Loucy (cell line): ENCODE results near the gene IL3RA.
"Not testable (repeated sequence)": the region's sequence is repeated elsewhere in the genome, so short reads cannot be mapped to it uniquely, and the experiment has no call there.

Source experiments
- H2AFZ ChIP-seq: fragments of 200-600 bp; sonication (generic); 2 replicates; pipeline ENCODE4 v1.6.0; 2016; ENCODE audit warnings: antibody characterized with exemption, mild to moderate bottlenecking, low read length, moderate library complexity
- H3F3A ChIP-seq: fragments of 200-600 bp; 2 replicates; pipeline ENCODE4 v1.6.0; 2016; ENCODE audit warnings: antibody characterized with exemption, low read depth, mild to moderate bottlenecking
- H3K27me3 ChIP-seq: fragments of 200-600 bp; sonication (generic); 2 replicates; pipeline ENCODE4 v1.6.1; 2014; ENCODE audit warnings: low read length, mild to moderate bottlenecking; ENCODE audit not compliant: insufficient read depth, poor library complexity, severe bottlenecking
- H3K36me3 ChIP-seq: fragments of 200-600 bp; sonication (generic); 2 replicates; pipeline ENCODE4 v1.6.1; 2016; ENCODE audit warnings: low read length; ENCODE audit not compliant: insufficient read depth
- H3K4me1 ChIP-seq: fragments of 200-600 bp; sonication (generic); 2 replicates; pipeline ENCODE4 v1.5.1; 2014; ENCODE audit warnings: low read length, mild to moderate bottlenecking; ENCODE audit not compliant: insufficient read depth, poor library complexity, severe bottlenecking
- H3K4me2 ChIP-seq: fragments of 200-600 bp; sonication (generic); 2 replicates; pipeline ENCODE4 v1.6.0; 2014; ENCODE audit warnings: antibody characterized with exemption, low read length, low read depth, mild to moderate bottlenecking; ENCODE audit not compliant: poor library complexity, severe bottlenecking
- H3K4me3 ChIP-seq: fragments of 200-600 bp; sonication (generic); 2 replicates; pipeline ENCODE4 v1.5.1; 2014; ENCODE audit warnings: low read length, mild to moderate bottlenecking, mixed read lengths; ENCODE audit not compliant: poor library complexity, severe bottlenecking
- H3K79me2 ChIP-seq: fragments of 200-600 bp; sonication (generic); 2 replicates; pipeline ENCODE4 v1.6.1; 2014; ENCODE audit warnings: low read length; ENCODE audit not compliant: insufficient read depth
- H3K9ac ChIP-seq: fragments of 200-600 bp; sonication (generic); 2 replicates; pipeline ENCODE4 v1.6.0; 2014; ENCODE audit warnings: mild to moderate bottlenecking, low read depth, low read length, moderate library complexity; ENCODE audit not compliant: poor library complexity, severe bottlenecking
- H3K9me2 ChIP-seq: fragments of 200-600 bp; sonication (generic); replicated peaks from 2 replicates; pipeline ENCODE4 v1.6.1; 2016; ENCODE audit warnings: low read depth, low read length, mixed read lengths
- H3K9me3 ChIP-seq: fragments of 200-600 bp; sonication (generic); 2 replicates; pipeline ENCODE4 v1.6.1; 2014; ENCODE audit warnings: mild to moderate bottlenecking, antibody characterized with exemption, low read length, low read depth; ENCODE audit not compliant: insufficient read depth
- H4K20me1 ChIP-seq: fragments of 200-600 bp; sonication (generic); 2 replicates; pipeline ENCODE4 v1.6.0; 2014; ENCODE audit warnings: antibody characterized with exemption, low read length, mild to moderate bottlenecking; ENCODE audit not compliant: insufficient read depth, poor library complexity, severe bottlenecking
- EZH2phosphoT487 ChIP-seq: fragments of 200-600 bp; IDR thresholded peaks from 2 replicates; pipeline ENCODE4 v1.6.1; 2018; ENCODE audit warnings: antibody characterized with exemption, mild to moderate bottlenecking, moderate library complexity, borderline replicate concordance
- TF ChIP-seq, protein P1 (sequence below): fragments of 200-600 bp; sonication (generic); conservative IDR thresholded peaks from 2 replicates; pipeline ENCODE4 v1.5.1; 2014; ENCODE audit warnings: mild to moderate bottlenecking, antibody characterized with exemption, low read length

IL3RA gene

DNA sequence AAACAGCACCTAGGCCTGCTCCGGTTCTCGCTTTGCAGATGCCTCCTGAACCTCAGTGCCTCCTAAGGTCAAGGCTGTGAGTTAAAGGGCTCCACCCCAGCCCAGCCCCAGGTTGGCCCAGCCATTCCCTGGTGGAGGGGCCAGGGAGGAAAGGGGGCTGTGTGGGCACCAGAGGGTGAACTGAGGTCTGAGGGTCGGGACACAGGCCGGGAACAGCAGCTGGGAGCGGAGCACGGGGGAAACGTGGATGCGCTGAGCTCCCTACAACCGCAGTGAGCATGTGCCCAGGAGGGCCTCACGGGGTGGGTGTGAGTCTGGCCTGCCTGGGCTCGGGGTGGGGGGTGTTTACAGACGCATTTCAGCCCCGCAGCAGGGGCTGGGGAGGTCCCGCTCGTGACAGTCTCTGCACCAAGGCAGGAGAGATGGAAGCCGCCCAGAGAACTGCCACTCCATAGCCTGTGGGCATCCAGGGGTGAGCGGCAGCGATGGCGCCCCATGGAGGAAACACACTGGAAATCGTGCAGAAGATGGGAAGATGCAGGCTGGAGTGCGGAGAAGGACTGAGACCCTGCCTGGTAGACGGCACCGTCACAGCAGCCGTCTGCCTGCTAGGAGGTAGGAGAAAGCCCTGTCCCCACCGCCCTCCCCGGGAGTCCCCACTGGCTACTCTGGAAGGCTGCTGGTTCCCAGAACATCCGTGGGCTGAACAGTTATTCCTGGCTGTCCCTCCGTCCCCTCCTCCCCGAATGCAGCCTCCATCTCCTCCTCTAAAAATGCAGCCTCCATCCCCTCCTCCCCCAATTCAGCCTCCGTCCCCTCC lies 65.2 kb downstream of the IL3RA start:
- Histone ChIP-seq H3K4me2 (no peak overlapping the region), H3K27me3 (no peaks in the 10 kb centered on the region), H4K20me1 (no peaks in the 10 kb centered on the region), H2AFZ (no peak overlapping the region), H3K9me2 (no peaks in the 10 kb centered on the region), H3K4me3 (no peak overlapping the region), H3K4me1 (no peaks in the 10 kb centered on the region), H3K79me2 (no peaks in the 10 kb centered on the region), H3F3A (no peaks in the 10 kb centered on the region), H3K36me3 (peaks cover 32% of the 10 kb centered on the region; the same call in 1 of the 2 replicates), H3K9ac (no peak overlapping the region), H3K9me3 (no peaks in the 10 kb centered on the region)
- TF ChIP-seq EZH2phosphoT487, result no peak
- TF ChIP-seq, protein P1, sequence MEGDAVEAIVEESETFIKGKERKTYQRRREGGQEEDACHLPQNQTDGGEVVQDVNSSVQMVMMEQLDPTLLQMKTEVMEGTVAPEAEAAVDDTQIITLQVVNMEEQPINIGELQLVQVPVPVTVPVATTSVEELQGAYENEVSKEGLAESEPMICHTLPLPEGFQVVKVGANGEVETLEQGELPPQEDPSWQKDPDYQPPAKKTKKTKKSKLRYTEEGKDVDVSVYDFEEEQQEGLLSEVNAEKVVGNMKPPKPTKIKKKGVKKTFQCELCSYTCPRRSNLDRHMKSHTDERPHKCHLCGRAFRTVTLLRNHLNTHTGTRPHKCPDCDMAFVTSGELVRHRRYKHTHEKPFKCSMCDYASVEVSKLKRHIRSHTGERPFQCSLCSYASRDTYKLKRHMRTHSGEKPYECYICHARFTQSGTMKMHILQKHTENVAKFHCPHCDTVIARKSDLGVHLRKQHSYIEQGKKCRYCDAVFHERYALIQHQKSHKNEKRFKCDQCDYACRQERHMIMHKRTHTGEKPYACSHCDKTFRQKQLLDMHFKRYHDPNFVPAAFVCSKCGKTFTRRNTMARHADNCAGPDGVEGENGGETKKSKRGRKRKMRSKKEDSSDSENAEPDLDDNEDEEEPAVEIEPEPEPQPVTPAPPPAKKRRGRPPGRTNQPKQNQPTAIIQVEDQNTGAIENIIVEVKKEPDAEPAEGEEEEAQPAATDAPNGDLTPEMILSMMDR, result no peak

DNA sequence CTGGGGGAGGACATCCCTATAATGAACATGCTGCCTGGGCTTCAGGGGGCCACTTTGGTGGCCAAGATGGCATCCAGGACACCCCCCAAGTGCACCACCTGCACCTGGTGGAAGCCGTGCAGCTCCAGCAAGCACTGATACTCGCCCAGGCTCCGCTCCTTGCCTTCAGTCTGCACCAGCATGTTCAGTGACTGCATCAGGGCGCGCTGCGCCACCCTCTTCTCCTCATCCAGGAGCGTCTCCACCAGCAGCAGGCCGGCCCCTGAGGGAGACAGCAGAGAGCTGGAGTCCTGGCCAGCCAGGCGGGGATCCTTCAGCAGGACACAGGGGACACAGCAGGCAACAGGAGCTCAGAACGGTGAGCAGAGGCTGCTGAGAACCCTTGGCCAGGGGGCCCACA lies 66.6 kb downstream of the IL3RA start:
- peaks cover 37% of the 10 kb centered on the region; the same call in 1 of the 2 replicates for H3K36me3 ChIP-seq
- no peak overlapping the region for H3K4me2 ChIP-seq
- H3K9me2 ChIP-seq, result no peaks in the 10 kb centered on the region

DNA sequence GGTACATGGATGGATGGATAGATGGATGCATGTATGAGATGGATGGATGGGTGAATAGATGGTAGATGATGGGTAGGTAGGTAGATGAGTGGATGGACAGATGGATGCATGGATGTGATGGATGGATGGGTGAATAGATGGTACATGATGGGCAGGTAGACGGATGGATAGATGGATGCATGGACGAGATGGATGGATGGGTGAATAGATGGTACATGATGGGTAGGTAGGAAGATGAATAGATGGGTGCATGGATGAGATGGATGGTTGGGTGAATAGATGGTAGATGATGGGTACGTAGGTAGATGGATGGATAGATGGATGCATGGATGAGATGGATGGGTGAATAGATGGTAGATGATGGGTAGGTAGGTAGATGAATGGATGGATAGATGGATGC lies 67.3 kb downstream of the IL3RA start:
- H3K27me3 ChIP-seq, H3K4me3 ChIP-seq, H3K79me2 ChIP-seq, H4K20me1 ChIP-seq, H3K9me2 ChIP-seq, H3K4me1 ChIP-seq, H3F3A ChIP-seq, H2AFZ ChIP-seq, H3K4me2 ChIP-seq, H3K9ac ChIP-seq, H3K9me3 ChIP-seq: not testable (repeated sequence)
- H3K36me3 ChIP-seq, result peaks cover 37% of the 10 kb centered on the region; the same call in 1 of the 2 replicates

More for the DNA sequence above, 66.6 kb downstream of the IL3RA start:
- H2AFZ ChIP-seq, result no peak overlapping the region
- no peaks in the 10 kb centered on the region for H3K27me3 ChIP-seq
- H3K9ac ChIP-seq, result no peak overlapping the region
- H3K4me1 ChIP-seq, result no peaks in the 10 kb centered on the region
- H3K79me2 ChIP-seq, result no peaks in the 10 kb centered on the region
- TF ChIP-seq EZH2phosphoT487, result no peak
- TF ChIP-seq, protein P1, result no peak
- no peaks in the 10 kb centered on the region for H3K9me3 ChIP-seq
- no peak overlapping the region for H3K4me3 ChIP-seq
- no peaks in the 10 kb centered on the region for H4K20me1 ChIP-seq
- H3F3A ChIP-seq, result no peaks in the 10 kb centered on the region

DNA sequence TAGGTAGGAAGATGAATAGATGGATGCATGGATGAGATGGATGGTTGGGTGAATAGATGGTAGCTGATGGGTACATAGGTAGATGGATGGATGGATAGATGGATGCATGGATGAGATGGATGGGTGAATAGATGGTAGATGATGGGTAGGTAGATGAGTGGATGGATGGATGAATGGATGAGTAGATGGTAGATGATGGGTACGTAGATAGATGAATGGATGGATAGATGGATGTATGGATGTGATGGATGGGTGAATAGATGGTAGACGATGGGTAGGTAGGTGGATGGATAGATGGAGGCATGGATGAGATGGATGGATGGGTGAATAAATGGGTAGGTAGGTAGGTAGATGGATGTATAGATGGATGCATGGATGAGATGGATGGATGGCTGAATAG lies 69.2 kb downstream of the IL3RA start:
- not testable (repeated sequence) for H3K9me2 ChIP-seq, H3F3A ChIP-seq, H2AFZ ChIP-seq, H3K9me3 ChIP-seq, H4K20me1 ChIP-seq, H3K27me3 ChIP-seq, H3K4me2 ChIP-seq, H3K4me1 ChIP-seq, H3K9ac ChIP-seq, H3K4me3 ChIP-seq, H3K79me2 ChIP-seq
- peaks cover 37% of the 10 kb centered on the region; the same call in 1 of the 2 replicates for H3K36me3 ChIP-seq
